RWPE2 (cell line): Measurements from ENCODE around the gene SEMA5A.

Experiments
- ATAC-seq: fragments of 200-7000 bp; cut with Tn5 transposase; 3 replicates; pipeline ENCODE4 v1.9.1; 2021; ENCODE audit warnings: low read depth
- DNase-seq: peaks from one replicate; pipeline ENCODE4 v3.0.0-alpha.2; 2020; ENCODE audit warnings: low spot score
- H3K27ac ChIP-seq: fragments of 450-650 bp; 2 replicates; pipeline ENCODE4 v1.5.1; 2017; ENCODE audit warnings: mild to moderate bottlenecking; ENCODE audit not compliant: poor library complexity, severe bottlenecking
- H3K27me3 ChIP-seq: fragments of 250-450 bp; sonication (Bioruptor Pico); 2 replicates; pipeline ENCODE4 v1.5.1; 2021; ENCODE audit warnings: mild to moderate bottlenecking, moderate library complexity; ENCODE audit not compliant: insufficient read depth, poor library complexity, severe bottlenecking
- H3K36me3 ChIP-seq: fragments of 250-450 bp; sonication (Bioruptor Pico); 2 replicates; pipeline ENCODE4 v1.5.1; 2020; ENCODE audit warnings: low read depth, mild to moderate bottlenecking, moderate library complexity
- H3K4me1 ChIP-seq: fragments of 250-450 bp; sonication (Bioruptor Pico); 2 replicates; pipeline ENCODE4 v1.5.1; 2021; ENCODE audit warnings: mild to moderate bottlenecking, moderate library complexity; ENCODE audit not compliant: insufficient read depth, poor library complexity, severe bottlenecking
- H3K4me3 ChIP-seq: fragments of 250-450 bp; sonication (Bioruptor Pico); 2 replicates; pipeline ENCODE4 v1.5.1; 2021; ENCODE audit warnings: mild to moderate bottlenecking, moderate library complexity; ENCODE audit not compliant: severe bottlenecking
- H3K9me3 ChIP-seq: fragments of 250-450 bp; sonication (Bioruptor Pico); 2 replicates; pipeline ENCODE4 v1.5.1; 2021; ENCODE audit warnings: mild to moderate bottlenecking, moderate library complexity; ENCODE audit not compliant: severe bottlenecking
- TF ChIP-seq, protein P1 (sequence below): fragments of 450-650 bp; IDR thresholded peaks from one replicate; pipeline ENCODE4 v1.5.1; 2017; ENCODE audit warnings: mild to moderate bottlenecking, moderate library complexity; ENCODE audit not compliant: poor library complexity, severe bottlenecking

Gene SEMA5A

DNA sequence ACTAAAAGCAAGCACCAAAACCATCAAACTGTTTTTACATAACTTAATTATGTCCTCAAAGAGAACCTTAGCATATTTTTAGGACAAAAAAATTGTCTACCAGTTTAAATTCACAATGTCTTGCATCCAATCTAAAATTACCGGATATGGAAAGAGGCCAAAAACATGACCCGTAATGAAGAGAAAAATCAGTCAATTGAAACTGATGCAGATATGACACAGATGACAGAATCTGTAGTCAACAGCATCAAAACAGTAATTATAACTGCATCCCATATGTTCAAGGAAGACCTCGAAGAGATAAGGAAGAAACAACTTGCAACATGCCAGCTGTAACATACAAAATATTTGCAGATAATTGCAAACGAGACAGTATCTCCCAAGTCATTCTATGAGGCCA lies 473.2 kb downstream of the SEMA5A start:
- Histone ChIP-seq H3K27ac (no peak overlapping the region), H3K36me3 (no peaks in the 10 kb centered on the region), H3K27me3 (no peaks in the 10 kb centered on the region), H3K9me3 (no peaks in the 10 kb centered on the region), H3K4me1 (no peaks in the 10 kb centered on the region), H3K4me3 (no peak overlapping the region)
- TF ChIP-seq, protein P1, sequence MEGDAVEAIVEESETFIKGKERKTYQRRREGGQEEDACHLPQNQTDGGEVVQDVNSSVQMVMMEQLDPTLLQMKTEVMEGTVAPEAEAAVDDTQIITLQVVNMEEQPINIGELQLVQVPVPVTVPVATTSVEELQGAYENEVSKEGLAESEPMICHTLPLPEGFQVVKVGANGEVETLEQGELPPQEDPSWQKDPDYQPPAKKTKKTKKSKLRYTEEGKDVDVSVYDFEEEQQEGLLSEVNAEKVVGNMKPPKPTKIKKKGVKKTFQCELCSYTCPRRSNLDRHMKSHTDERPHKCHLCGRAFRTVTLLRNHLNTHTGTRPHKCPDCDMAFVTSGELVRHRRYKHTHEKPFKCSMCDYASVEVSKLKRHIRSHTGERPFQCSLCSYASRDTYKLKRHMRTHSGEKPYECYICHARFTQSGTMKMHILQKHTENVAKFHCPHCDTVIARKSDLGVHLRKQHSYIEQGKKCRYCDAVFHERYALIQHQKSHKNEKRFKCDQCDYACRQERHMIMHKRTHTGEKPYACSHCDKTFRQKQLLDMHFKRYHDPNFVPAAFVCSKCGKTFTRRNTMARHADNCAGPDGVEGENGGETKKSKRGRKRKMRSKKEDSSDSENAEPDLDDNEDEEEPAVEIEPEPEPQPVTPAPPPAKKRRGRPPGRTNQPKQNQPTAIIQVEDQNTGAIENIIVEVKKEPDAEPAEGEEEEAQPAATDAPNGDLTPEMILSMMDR: no peak
- DNase-seq (no peak), ATAC-seq (no peak)

DNA sequence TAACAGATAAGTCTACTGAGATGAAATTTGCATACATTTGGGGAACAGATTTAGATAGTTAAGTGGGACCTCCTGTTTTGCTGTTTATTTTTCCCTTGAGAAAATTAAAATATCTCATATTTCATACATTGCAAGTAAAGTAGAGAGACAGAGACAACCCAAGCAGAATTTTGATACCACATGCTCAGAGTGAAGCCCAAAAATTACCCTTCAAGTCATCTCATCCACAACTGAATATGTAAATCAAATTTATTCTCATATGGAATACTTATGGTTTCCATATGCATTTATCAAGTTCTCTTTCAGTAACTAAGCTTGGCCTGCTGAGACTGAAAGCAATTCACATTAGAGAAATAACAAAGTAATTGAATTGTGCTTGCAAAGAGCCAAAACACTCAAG lies 474.4 kb downstream of the SEMA5A start:
- ATAC-seq (no peak), DNase-seq (no peak)
- Histone ChIP-seq H3K36me3 (no peaks in the 10 kb centered on the region), H3K27me3 (no peaks in the 10 kb centered on the region), H3K4me3 (no peak overlapping the region), H3K4me1 (no peaks in the 10 kb centered on the region), H3K27ac (no peak overlapping the region), H3K9me3 (no peaks in the 10 kb centered on the region)
- TF ChIP-seq, protein P1: no peak

DNA sequence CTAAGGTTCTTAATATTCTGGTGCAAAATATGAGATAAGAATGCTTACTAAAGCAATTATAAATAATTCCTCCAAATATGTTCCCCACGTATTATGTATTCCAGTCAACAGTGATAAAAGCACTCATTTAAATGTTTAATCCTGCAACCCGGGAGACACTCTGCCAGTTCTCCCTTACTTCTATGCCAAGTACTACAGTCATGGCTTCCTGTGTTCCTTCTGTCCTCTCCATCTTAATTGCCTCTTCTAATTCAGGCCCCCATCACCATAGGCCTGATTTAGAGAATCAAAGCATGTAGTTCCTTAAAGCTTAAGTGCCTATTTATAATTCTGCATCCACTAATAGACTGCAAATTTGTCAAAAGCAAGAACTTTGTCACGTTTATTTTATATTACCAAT lies 474.8 kb downstream of the SEMA5A start:
- Histone ChIP-seq H3K27ac (no peak overlapping the region), H3K9me3 (no peaks in the 10 kb centered on the region), H3K36me3 (no peaks in the 10 kb centered on the region), H3K4me1 (no peaks in the 10 kb centered on the region), H3K27me3 (no peaks in the 10 kb centered on the region), H3K4me3 (no peak overlapping the region)
- DNase-seq (no peak), ATAC-seq (no peak)
- TF ChIP-seq, protein P1: no peak

GRCh38 chr5:9069650-9070049 lies 476.2 kb downstream of the SEMA5A start:
- H3K27ac ChIP-seq: no peak overlapping the region
- H3K36me3 ChIP-seq: no peaks in the 10 kb centered on the region
- H3K4me3 ChIP-seq: no peak overlapping the region
- TF ChIP-seq, protein P1: no peak
- H3K27me3 ChIP-seq: no peaks in the 10 kb centered on the region
- H3K9me3 ChIP-seq: no peaks in the 10 kb centered on the region
- no peaks in the 10 kb centered on the region for H3K4me1 ChIP-seq
- DNase-seq (no peak), ATAC-seq (no peak)

- Histone ChIP-seq H3K27me3 (no peaks in the 10 kb centered on the region), H3K4me1 (no peaks in the 10 kb centered on the region), H3K4me3 (no peak overlapping the region), H3K27ac (no peak overlapping the region), H3K9me3 (no peaks in the 10 kb centered on the region), H3K36me3 (no peaks in the 10 kb centered on the region)
- DNase-seq (no peak), ATAC-seq (no peak)
- TF ChIP-seq, protein P1: no peak
These were observed 478.7 kb downstream of the SEMA5A start for GRCh38 chr5:9067154-9067553.
